Stimulated activated CD4-positive, alpha-beta T cell treated with anti-CD3 and anti-CD28 coated beads, TNF-alpha, amount 100 ng/mL, for 24 hours (primary cell): ENCODE measurements around the gene MAP3K7.

Experiments used
- DNase-seq, 3 experiments: peaks; one replicate each; pipeline ENCODE4 v3.0.0-alpha.2; 2020; ENCODE audit warnings: low read depth in 3 of 3

Gene MAP3K7

DNA sequence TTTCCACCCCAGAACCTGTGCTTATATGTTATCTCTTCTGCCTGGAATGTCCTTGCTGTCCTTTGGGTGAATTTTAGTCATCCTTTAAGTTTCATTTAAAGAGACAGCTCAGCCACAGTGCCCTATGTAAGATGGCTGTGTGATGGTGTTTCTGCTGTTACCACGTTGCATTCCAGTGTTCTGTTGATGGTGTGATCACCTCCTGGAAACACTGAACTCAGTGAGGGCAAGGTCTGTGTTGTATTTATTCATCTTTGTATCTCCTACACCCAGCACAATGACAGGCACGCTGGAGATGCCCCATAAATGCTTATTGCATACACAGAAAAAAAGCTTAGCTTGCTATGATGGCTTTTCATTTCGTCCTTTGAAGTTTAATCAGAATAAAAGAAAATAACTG is 102.5 kb downstream of the MAP3K7 start:
- DNase-seq: no peak

DNA sequence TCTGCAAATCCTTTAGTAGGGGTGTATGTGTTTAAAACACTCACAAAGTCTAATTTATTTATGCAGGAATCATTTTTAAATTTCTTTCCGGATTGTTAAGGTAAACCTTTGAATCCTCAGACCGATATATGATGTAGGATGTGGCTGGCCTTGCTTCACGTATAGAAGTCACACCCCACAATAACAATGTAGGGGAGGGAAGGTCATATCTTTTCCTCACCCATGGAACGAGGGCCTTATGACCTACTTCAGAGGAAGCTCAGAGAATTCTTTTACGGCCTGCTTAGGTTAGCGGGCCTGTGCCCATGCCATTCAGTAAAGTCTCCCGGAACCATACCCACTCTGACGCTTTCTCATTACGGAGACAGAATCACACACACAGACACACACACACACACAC is 102.9 kb downstream of the MAP3K7 start:
- no peak for DNase-seq

GRCh38 chr6:90483116-90483839 is 103.6 kb downstream of the MAP3K7 start:
- DNase-seq: no peak

- no peak for DNase-seq
Observed at GRCh38 chr6:90480666-90481065, 106.2 kb downstream of the MAP3K7 start.

- no peak for DNase-seq
Observed at GRCh38 chr6:90479603-90479926, 107.3 kb downstream of the MAP3K7 start.

- DNase-seq: peak; percentile 66 to 86 (median 83)
Observed at GRCh38 chr6:90478789-90479602, 107.9 kb downstream of the MAP3K7 start.

- no peak for DNase-seq
Observed at GRCh38 chr6:90478278-90478677, 108.6 kb downstream of the MAP3K7 start.

DNA sequence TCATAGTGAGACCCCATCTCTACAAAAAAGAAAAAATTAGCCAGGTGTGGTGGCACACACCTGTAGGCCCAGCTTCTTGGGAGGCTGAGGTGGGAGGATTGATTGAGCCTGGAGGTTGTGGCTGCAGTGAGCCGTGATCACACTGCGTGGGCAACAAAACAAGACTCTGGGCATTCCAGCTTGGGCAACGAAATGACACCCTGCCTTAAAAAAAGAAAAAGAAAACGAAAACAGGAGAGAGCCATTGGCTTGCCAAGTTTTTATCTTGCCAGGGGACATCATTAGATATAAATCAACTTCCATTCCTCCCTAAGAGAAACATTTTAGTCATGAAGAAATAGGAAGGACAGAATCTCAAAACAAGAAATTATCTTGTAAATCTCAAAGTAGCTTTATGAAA is 109.5 kb downstream of the MAP3K7 start:
- no peak for DNase-seq

GRCh38 chr6:90472716-90473115 is 114.2 kb downstream of the MAP3K7 start:
- DNase-seq: no peak

DNA sequence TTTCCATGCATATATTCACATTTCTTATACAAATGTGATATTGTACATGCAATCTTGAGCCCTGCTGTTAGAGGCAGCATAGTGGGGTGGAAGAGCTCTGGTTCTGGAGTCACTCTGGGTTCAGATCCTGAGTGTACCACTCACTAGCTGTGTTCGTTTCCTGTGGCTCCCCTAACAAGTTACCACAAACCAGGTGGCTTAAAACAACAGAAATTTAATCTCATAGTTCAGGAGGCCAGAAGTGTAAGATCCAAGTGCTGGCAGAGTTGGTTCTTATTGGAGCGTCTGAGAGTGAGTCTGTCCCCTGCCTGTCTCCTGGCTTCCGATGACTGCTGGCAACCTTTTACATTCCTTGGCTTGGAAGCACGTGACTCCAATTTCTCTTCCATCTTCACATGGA is 115.6 kb downstream of the MAP3K7 start:
- no peak for DNase-seq

DNA sequence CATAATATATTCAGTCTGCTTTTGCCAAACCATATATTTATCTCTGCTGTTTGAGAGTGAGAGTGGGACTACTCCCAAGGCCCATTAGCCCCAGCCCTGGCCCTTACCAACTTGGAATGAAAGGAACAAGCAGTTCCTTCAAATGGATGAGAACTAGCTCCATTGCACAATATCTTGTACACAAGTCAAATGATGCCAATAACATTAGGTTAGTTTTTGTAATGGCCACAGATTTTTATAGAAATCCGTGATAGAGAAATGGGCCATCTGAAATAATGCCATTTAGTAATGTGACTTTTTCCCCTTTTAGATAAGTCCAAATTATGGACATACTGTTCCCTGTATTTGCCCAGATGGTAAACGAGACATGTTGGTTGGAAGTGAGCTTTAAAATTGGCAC is 117.0 kb downstream of the MAP3K7 start:
- no peak for DNase-seq

GRCh38 chr6:90468859-90469258 is 118.0 kb downstream of the MAP3K7 start:
- DNase-seq: no peak

- no peak for DNase-seq
Observed at GRCh38 chr6:90468080-90468479, 118.8 kb downstream of the MAP3K7 start.

DNA sequence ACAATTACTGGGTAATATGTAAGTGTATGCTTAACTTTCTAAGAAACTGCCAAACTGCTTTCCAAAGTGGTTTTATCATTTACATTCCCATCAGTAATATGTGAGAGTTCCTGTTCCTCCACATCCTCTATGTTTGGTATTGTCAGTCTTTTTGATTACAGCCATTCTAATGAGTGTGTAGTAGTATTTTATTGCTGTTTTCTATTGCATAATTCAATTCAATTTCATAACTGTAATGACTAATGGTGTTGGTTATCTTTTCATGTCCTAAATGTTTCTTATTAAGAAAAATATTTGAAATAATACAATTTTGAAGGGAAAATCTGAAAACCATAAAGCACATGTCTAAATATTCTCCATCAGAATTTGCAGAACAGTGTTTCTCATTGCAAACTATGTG is 119.3 kb downstream of the MAP3K7 start:
- DNase-seq: no peak

DNA sequence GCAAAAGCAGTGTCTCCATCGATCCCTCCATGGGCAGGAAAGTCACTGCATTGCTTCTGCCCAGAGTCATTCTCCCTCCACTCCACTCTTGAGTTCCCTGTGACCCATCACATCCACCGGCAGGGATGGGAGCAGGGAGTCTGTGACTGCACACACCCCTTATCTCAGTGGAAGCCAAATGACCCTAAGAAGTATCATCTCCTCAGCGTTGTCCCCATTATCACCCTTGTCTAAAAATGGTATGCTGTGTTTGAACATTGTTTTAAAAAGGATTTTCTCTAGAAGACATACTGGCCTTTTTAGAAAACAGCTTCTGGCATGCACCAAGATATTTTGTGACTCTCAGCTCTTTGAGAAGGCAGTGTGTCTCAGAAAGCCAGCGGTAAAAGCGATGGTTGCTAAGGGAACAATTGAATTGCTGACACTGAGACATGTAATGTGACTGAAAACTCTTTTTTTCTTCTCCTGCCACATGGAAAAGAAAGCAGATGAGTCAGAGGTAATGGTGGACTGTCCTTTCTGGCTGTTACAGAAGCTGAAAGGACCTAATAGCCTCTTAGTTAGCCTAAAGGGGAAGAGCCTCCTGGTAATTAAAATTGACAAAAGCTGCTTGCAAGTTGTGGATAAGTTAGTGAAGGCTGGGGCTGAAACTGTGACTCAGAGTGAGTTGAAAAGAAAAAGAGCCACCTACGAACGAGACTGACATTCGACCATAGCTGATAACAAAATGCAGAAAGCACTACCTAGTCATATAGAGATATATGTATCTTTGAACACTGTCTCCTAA is 120.5 kb downstream of the MAP3K7 start:
- no peak for DNase-seq

DNA sequence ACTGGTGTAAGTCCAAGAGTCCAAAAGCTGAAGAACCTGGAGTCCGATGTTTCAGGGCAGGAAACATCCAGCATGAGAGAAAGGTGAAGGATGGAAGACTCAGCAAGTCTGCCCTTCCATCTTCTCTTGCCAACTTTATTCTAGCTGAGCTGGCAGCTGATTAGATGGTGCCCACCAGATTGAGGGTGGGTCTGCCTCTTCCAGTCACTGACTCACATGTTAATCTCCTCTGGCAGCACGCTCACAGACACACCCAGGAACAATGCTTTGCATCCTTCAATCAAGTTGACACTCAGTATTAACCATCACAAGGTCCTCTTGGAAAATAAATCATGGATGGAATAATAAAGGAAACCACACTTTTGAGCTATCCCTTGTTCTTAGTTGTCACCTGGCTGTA is 121.2 kb downstream of the MAP3K7 start:
- DNase-seq: no peak

GRCh38 chr6:90464507-90464906 is 122.4 kb downstream of the MAP3K7 start:
- no peak for DNase-seq

- DNase-seq: no peak
Observed at GRCh38 chr6:90463874-90464273, 123.0 kb downstream of the MAP3K7 start.
